CD14-positive monocyte (primary cell): Measurements from ENCODE around the gene UST. TPM values are rescaled to one million over a fixed set of nuclear protein-coding genes. Genes with fewer than 3 reads are reported as not detected.
A peak's percentile ranks its signal among the peaks of the same experiment; 100 is the strongest.

ENCODE experiments used
- DNase-seq, 3 donors: peaks; one replicate each; pipeline ENCODE4 v3.0.0-alpha.2; 2011 to 2022
- H2AFZ ChIP-seq: 2 replicates; pipeline ENCODE4 v1.6.0; 2012; ENCODE audit warnings: mild to moderate bottlenecking, low read depth, low read length, inconsistent platforms; ENCODE audit not compliant: insufficient read depth, poor library complexity, severe bottlenecking
- H3K27ac ChIP-seq, 2 donors: 1 replicate in 1 of 2; 2 replicates in 1 of 2; pipeline ENCODE4 v1.5.1; 2012 to 2013; ENCODE audit warnings: low read length in 2 of 2, control low read depth in 1 of 2, inconsistent platforms in 1 of 2, low read depth in 1 of 2, mild to moderate bottlenecking in 1 of 2
- H3K27me3 ChIP-seq, 2 donors: one replicate each; pipeline versions ENCODE4 v1.6.0 to v1.6.1; 2011 to 2013; ENCODE audit warnings: low read length in 2 of 2; ENCODE audit not compliant: control insufficient read depth in 2 of 2, insufficient read depth in 2 of 2
- H3K36me3 ChIP-seq, 2 donors: replicated peaks in 1 of 2; 1 replicate in 1 of 2; 2 replicates in 1 of 2; pipeline versions ENCODE4 v1.5.1 to v1.6.1; 2012 to 2013; ENCODE audit warnings: low read length in 2 of 2, control low read depth in 1 of 2, inconsistent platforms in 1 of 2, mild to moderate bottlenecking in 1 of 2; ENCODE audit not compliant: insufficient read depth in 2 of 2, control insufficient read depth in 1 of 2
- H3K4me1 ChIP-seq, 2 donors: 1 replicate in 1 of 2; 2 replicates in 1 of 2; pipeline versions ENCODE4 v1.5.1 to v1.6.1; 2012 to 2013; ENCODE audit warnings: low read length in 2 of 2, control low read depth in 1 of 2, inconsistent platforms in 1 of 2, mild to moderate bottlenecking in 1 of 2, moderate library complexity in 1 of 2; ENCODE audit not compliant: insufficient read depth in 2 of 2, control insufficient read depth in 1 of 2
- H3K4me2 ChIP-seq: replicated peaks from 2 replicates; pipeline ENCODE3; 2012; ENCODE audit warnings: low read length, moderate library complexity, mild to moderate bottlenecking; ENCODE audit not compliant: poor library complexity, severe bottlenecking; ENCODE audit errors: extremely low read depth
- H3K4me3 ChIP-seq, 3 experiments: fragments of 200-600 bp in 1 of 3; sonication (generic) in 1 of 3; replicated peaks in 1 of 3; 1 replicate in 2 of 3; 2 replicates in 1 of 3; pipeline ENCODE4 v1.5.1; 2011 to 2013; ENCODE audit warnings: low read length in 3 of 3, mild to moderate bottlenecking in 3 of 3, control low read depth in 2 of 3, low read depth in 2 of 3, inconsistent platforms in 1 of 3, moderate library complexity in 1 of 3
- H3K79me2 ChIP-seq: 2 replicates; pipeline ENCODE4 v1.6.0; 2012; ENCODE audit warnings: mild to moderate bottlenecking, control low read depth, inconsistent platforms, low read length, moderate library complexity; ENCODE audit not compliant: insufficient read depth
- H3K9ac ChIP-seq: 2 replicates; pipeline ENCODE4 v1.6.0; 2017; ENCODE audit warnings: low read length, mild to moderate bottlenecking; ENCODE audit not compliant: insufficient read depth, poor library complexity, severe bottlenecking
- H3K9me3 ChIP-seq, 2 donors: replicated peaks in 1 of 2; 1 replicate in 1 of 2; 2 replicates in 1 of 2; pipeline versions ENCODE4 v1.5.1 to v1.6.1; 2012 to 2013; ENCODE audit warnings: low read length in 2 of 2, control low read depth in 1 of 2; ENCODE audit not compliant: control insufficient read depth in 1 of 2, insufficient read depth in 1 of 2
- H4K20me1 ChIP-seq: 2 replicates; pipeline ENCODE4 v1.6.0; 2012; ENCODE audit warnings: mild to moderate bottlenecking, low read length, control low read depth, moderate library complexity; ENCODE audit not compliant: insufficient read depth
- H3K27ac Mint-ChIP-seq, 7 donors: one replicate each; pipeline ENCODE4 v1.8.0; 2020; ENCODE audit warnings: mild to moderate bottlenecking in 7 of 7, mixed read lengths in 7 of 7, moderate library complexity in 6 of 7, inconsistent platforms in 2 of 7
- H3K27me3 Mint-ChIP-seq, 3 donors: one replicate each; pipeline ENCODE4 v1.8.0; 2021 to 2022; ENCODE audit warnings: low read depth in 3 of 3, mild to moderate bottlenecking in 3 of 3, mixed read lengths in 3 of 3, moderate library complexity in 3 of 3, inconsistent platforms in 1 of 3
- H3K36me3 Mint-ChIP-seq, 2 donors: one replicate each; pipeline ENCODE4 v1.8.0; 2020; ENCODE audit warnings: mixed read lengths in 2 of 2, inconsistent platforms in 1 of 2, mild to moderate bottlenecking in 1 of 2
- H3K4me1 Mint-ChIP-seq: one replicate; pipeline ENCODE4 v1.8.0; 2020; ENCODE audit warnings: mild to moderate bottlenecking, mixed read lengths
- H3K4me3 Mint-ChIP-seq, 2 donors: one replicate each; pipeline ENCODE4 v1.8.0; 2020; ENCODE audit warnings: mild to moderate bottlenecking in 2 of 2, mixed read lengths in 2 of 2, moderate library complexity in 1 of 2
- H3K9me3 Mint-ChIP-seq, 7 donors: one replicate each; pipeline ENCODE4 v1.8.0; 2020 to 2022; ENCODE audit warnings: mixed read lengths in 7 of 7, mild to moderate bottlenecking in 6 of 7, moderate library complexity in 6 of 7, inconsistent platforms in 2 of 7
- WGBS: methylation state at CpG from one replicate; pipeline ENCODE4 v1.1.5; 2013; ENCODE audit warnings: missing lambda C conversion rate; ENCODE audit not compliant: insufficient coverage; 5-methylcytosine and 5-hydroxymethylcytosine counted together
- intact Hi-C, 2 donors: fragments of 100-400 bp; cut with micrococcal nuclease; formaldehyde crosslinking; loops; one replicate each; pipeline versions ENCODE4 v1.15.0 to v1.15.1; 2023
- polyA plus RNA-seq, 3 donors: library from polyadenylated mRNA; depleted of rRNA in 1 of 3; unstranded in 2 of 3; stranded (reverse) in 1 of 3; fragments of 300-500 nt in 2 of 3; fragments of >200 nt in 1 of 3; fragmentation: Illumina TruSeq in 2 of 3; gene quantifications; 1 replicate in 2 of 3; 2 replicates in 1 of 3; pipeline ENCODE4 v1.2.3, GENCODE V29; 2012 to 2021
- TF ChIP-seq, protein P1 (sequence below): fragments of 200-600 bp; IDR thresholded peaks from one replicate; pipeline ENCODE4 v1.8.0; 2022; ENCODE audit warnings: antibody characterized with exemption, mild to moderate bottlenecking

UST gene
- polyA plus RNA-seq, 3 donors, result 0.33 to 0.53 (median 0.48) TPM

DNA sequence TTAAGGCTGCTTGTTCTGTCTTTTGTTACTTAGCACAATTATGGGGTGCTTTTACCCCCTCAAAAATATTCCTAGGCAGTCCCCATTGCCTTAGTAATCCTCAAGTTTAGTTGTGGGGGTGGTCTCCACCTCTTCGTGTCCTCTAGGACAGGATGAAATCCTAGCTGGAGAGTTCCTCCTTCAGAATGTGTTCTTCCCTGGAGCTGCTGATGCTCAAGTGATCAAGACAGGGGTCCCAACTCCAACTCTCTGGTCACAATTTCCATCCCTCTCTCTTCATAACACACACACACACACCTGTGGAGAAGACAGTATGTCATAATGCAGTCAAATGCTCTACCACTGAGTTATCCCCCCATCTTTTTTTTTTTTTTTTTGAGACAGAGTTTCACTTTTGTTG, 280.7 kb downstream of the UST start:
- no peaks in the 10 kb centered on the region for H3K4me1 ChIP-seq
- H3K27me3 ChIP-seq, result no peaks in the 10 kb centered on the region
- no CpG with 5 or more reads among the region's 1 CpG for WGBS
- H3K36me3 ChIP-seq, result no peaks in the 10 kb centered on the region
- Mint-ChIP-seq H3K27ac (no peak overlapping the region), H3K4me3 (no peak overlapping the region), H3K9me3 (peaks cover 6 to 13% (median 7%) of the 10 kb centered on the region in 7 donors), H3K27me3 (peaks cover 0 to 6% (median 3%) of the 10 kb centered on the region in 3 donors), H3K4me1 (peaks cover 12% of the 10 kb centered on the region), H3K36me3 (no peaks in the 10 kb centered on the region)
- H2AFZ ChIP-seq, result no peak overlapping the region
- TF ChIP-seq, protein P1, sequence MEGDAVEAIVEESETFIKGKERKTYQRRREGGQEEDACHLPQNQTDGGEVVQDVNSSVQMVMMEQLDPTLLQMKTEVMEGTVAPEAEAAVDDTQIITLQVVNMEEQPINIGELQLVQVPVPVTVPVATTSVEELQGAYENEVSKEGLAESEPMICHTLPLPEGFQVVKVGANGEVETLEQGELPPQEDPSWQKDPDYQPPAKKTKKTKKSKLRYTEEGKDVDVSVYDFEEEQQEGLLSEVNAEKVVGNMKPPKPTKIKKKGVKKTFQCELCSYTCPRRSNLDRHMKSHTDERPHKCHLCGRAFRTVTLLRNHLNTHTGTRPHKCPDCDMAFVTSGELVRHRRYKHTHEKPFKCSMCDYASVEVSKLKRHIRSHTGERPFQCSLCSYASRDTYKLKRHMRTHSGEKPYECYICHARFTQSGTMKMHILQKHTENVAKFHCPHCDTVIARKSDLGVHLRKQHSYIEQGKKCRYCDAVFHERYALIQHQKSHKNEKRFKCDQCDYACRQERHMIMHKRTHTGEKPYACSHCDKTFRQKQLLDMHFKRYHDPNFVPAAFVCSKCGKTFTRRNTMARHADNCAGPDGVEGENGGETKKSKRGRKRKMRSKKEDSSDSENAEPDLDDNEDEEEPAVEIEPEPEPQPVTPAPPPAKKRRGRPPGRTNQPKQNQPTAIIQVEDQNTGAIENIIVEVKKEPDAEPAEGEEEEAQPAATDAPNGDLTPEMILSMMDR, result no peak
- H3K4me3 ChIP-seq, result no peak overlapping the region
- intact Hi-C loops, result loop anchor here in 1 of 2 donors (5.0 kb wide), 1 partner anchor 405 kb away; no protein-coding TSS in a partner anchor
- H3K4me2 ChIP-seq, result no peak overlapping the region
- H4K20me1 ChIP-seq, result no peaks in the 10 kb centered on the region
- no peak overlapping the region for H3K9ac ChIP-seq
- no peak for DNase-seq
- no peaks in the 10 kb centered on the region for H3K79me2 ChIP-seq
- peaks cover 3 to 7% of the 10 kb centered on the region in 2 donors for H3K9me3 ChIP-seq
- no peak overlapping the region for H3K27ac ChIP-seq

DNA sequence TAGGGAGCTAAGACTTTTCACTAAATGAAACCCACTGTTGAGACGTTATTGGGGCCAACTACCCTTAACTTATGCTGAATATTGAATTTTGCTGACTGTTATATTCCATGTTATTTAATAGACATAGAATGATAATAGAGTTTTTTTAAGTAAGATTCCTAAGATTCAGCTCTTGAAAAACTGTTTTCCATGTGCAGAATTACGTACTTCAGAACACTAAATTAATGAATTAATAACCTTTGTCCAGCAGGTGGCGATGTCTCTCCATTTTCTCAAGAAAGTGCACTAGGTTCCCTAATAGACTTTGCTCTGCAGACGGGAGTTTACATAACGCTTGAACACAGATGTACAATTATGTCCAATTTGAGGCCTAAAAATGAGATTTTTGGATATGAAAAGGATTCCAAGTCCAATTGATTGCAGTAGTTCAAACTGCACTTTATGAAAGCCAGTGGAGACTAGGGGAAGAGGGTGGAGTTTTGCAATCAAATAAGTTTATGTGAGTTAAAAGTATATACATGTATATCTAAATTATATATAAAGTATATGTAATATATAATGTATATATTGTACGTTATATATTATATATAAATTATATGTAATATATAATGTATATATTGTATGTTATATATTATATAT, 282.1 kb downstream of the UST start:
- Histone ChIP-seq H3K4me3 (no peak overlapping the region), H3K4me1 (no peaks in the 10 kb centered on the region), H3K79me2 (no peaks in the 10 kb centered on the region), H3K36me3 (no peaks in the 10 kb centered on the region), H4K20me1 (no peaks in the 10 kb centered on the region), H3K9me3 (peaks cover 3 to 7% of the 10 kb centered on the region in 2 donors), H2AFZ (no peak overlapping the region), H3K9ac (no peak overlapping the region), H3K27me3 (no peaks in the 10 kb centered on the region), H3K27ac (no peak overlapping the region), H3K4me2 (no peak overlapping the region)
- DNase-seq, result peak; percentile 68 to 77 (median 77)
- Mint-ChIP-seq H3K27ac (no peak overlapping the region), H3K27me3 (peaks cover 0 to 6% (median 3%) of the 10 kb centered on the region in 3 donors), H3K36me3 (no peaks in the 10 kb centered on the region), H3K4me3 (no peak overlapping the region), H3K4me1 (peaks cover 16% of the 10 kb centered on the region), H3K9me3 (peaks cover 6 to 13% (median 7%) of the 10 kb centered on the region in 7 donors)
- TF ChIP-seq, protein P1, result peak; percentile 81
- intact Hi-C loops, result loop anchor here (2.0 to 5.0 kb wide), 2 partner anchors 403 to 404 kb away; no protein-coding TSS in a partner anchor
- WGBS, result 8% methylated on average over 2 of the region's 6 CpGs
